ENCODE data around the gene PTGDR2. TPM values are rescaled to one million over a fixed set of nuclear protein-coding genes. Genes with fewer than 3 reads are reported as not detected.

Gene PTGDR2
- total RNA-seq, 2 experiments from 2014 or later = 1.1 to 3.7 TPM

GRCh38 chr11:60816590-60817157 is 39.1 kb downstream of the PTGDR2 start:
- ATAC-seq (no peak), DNase-seq (no peak)
- Mint-ChIP-seq H3K27ac (no peak overlapping the region), H3K27me3 (peaks cover 20% of the 10 kb centered on the region), H3K4me3 (no peak overlapping the region), H3K9me3 (ENCODE audit: low read depth) (peaks cover 5% of the 10 kb centered on the region), H3K4me1 (no peaks in the 10 kb centered on the region), H3K36me3 (peaks cover 3% of the 10 kb centered on the region)
- CTCF ChIA-PET = no interaction called here

DNA sequence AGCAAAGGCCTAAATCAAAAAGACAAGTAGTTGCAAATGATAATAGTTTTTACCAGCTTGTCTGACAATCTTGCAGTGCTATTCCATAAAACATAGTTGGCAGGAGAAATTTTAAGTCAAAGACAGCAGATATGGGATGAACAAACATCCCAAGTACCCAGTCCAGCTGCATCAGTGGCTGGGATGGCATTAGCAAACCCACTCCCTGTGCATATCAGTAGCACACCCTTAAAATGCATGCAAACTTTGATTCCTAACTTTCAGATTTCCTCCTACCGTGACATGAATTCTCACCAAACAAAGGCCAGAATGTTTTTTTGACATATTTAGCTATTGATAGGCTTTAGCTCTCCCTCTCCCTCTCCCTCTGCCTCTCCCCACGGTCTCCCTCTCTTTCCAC is 41.6 kb downstream of the PTGDR2 start:
- peaks cover 5% of the 10 kb centered on the region for H3K9me3 Mint-ChIP-seq (ENCODE audit: low read depth)
- CTCF ChIA-PET = interaction anchor here (0.5 to 1.0 kb wide), 2 partner anchors 17 to 1116 kb away, joined by 3 to 4 read pairs; no protein-coding TSS in a partner anchor
- H3K4me1 Mint-ChIP-seq = no peaks in the 10 kb centered on the region
- H3K27ac Mint-ChIP-seq = no peak overlapping the region
- H3K4me3 Mint-ChIP-seq = no peak overlapping the region
- no peak for DNase-seq
- H3K27me3 Mint-ChIP-seq = peaks cover 7% of the 10 kb centered on the region
- ATAC-seq = no peak
- H3K36me3 Mint-ChIP-seq = peaks cover 3% of the 10 kb centered on the region

DNA sequence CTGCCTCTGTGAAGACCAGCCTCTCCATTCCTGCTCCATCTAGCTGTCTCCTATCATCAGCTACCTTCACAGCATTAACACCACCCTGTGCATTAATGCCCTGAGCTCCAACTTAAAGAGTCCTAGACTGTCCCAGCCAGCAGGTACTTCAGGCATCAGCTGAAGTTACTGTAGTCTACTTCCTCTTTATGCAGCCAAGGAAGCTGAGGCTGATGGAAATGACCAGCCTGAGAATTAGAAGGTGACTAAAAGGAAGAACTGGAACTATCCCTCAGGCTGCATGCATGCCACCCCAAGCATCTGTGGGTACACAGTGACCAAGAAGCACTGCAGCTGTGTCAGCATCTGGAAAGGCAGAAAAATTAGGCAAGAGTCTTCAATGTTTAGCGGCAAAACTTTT is 42.4 kb downstream of the PTGDR2 start:
- Mint-ChIP-seq H3K27ac (no peak overlapping the region), H3K9me3 (ENCODE audit: low read depth) (peaks cover 5% of the 10 kb centered on the region), H3K4me3 (no peak overlapping the region), H3K27me3 (peaks cover 3% of the 10 kb centered on the region), H3K36me3 (peaks cover 3% of the 10 kb centered on the region), H3K4me1 (no peaks in the 10 kb centered on the region)
- no peak for DNase-seq
- ATAC-seq = no peak
- CTCF ChIA-PET = interaction anchor here (1.0 kb wide), 1 partner anchor 17 kb away, joined by 3 read pairs; no protein-coding TSS in a partner anchor

GRCh38 chr11:60810569-60810968 is 45.2 kb downstream of the PTGDR2 start:
- H3K9me3 Mint-ChIP-seq (ENCODE audit: low read depth) = no peaks in the 10 kb centered on the region
- no peaks in the 10 kb centered on the region for H3K36me3 Mint-ChIP-seq
- ATAC-seq (no peak), DNase-seq (no peak)
- H3K4me3 Mint-ChIP-seq = no peak overlapping the region
- CTCF ChIA-PET = no interaction called here
- H3K4me1 Mint-ChIP-seq = no peaks in the 10 kb centered on the region
- no peak overlapping the region for H3K27ac Mint-ChIP-seq
- peaks cover 6% of the 10 kb centered on the region for H3K27me3 Mint-ChIP-seq

- H3K27me3 Mint-ChIP-seq = peaks cover 6% of the 10 kb centered on the region
- DNase-seq (no peak), ATAC-seq (no peak)
- H3K27ac Mint-ChIP-seq = no peak overlapping the region
- no peaks in the 10 kb centered on the region for H3K4me1 Mint-ChIP-seq
- CTCF ChIA-PET = no interaction called here
- no peaks in the 10 kb centered on the region for H3K9me3 Mint-ChIP-seq (ENCODE audit: low read depth)
- H3K4me3 Mint-ChIP-seq = no peak overlapping the region
- H3K36me3 Mint-ChIP-seq = no peaks in the 10 kb centered on the region
These were observed 45.6 kb downstream of the PTGDR2 start for GRCh38 chr11:60810151-60810550.

DNA sequence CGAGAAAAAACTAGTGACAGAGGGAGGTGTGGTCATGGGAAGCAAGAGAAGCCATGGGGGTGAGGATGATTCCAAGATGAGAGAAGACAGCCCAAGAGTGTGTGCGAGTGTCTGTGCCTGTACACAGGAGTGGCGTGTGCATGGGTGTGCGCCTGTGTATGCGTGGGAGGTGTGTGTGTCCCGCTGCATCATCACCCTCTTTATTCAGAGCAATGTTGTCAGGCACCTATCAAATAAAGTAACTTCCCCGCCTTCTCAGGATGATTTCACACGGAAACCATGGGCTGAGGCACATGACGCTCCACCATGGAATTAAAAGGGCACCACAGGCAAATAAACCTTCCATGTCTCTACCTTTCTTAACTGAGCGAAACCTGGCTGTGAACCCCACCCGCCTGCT is 46.1 kb downstream of the PTGDR2 start:
- CTCF ChIA-PET = interaction anchor here (1.6 kb wide), 1 partner anchor 34 kb away, joined by 3 read pairs; no protein-coding TSS in a partner anchor
- ATAC-seq (no peak), DNase-seq (no peak)
- H3K27ac Mint-ChIP-seq = no peak overlapping the region
- H3K27me3 Mint-ChIP-seq = peaks cover 6% of the 10 kb centered on the region
- H3K4me3 Mint-ChIP-seq = no peak overlapping the region
- H3K4me1 Mint-ChIP-seq = no peaks in the 10 kb centered on the region
- no peaks in the 10 kb centered on the region for H3K9me3 Mint-ChIP-seq (ENCODE audit: low read depth)
- H3K36me3 Mint-ChIP-seq = no peaks in the 10 kb centered on the region

GRCh38 chr11:60809249-60809648 is 46.5 kb downstream of the PTGDR2 start:
- H3K36me3 Mint-ChIP-seq = no peaks in the 10 kb centered on the region

GRCh38 chr11:60803273-60803936 is 52.3 kb downstream of the PTGDR2 start:
- H3K27me3 Mint-ChIP-seq = peaks cover 23% of the 10 kb centered on the region
- CTCF ChIA-PET = no interaction called here
- H3K27ac Mint-ChIP-seq = no peak overlapping the region
- no peaks in the 10 kb centered on the region for H3K4me1 Mint-ChIP-seq
- H3K9me3 Mint-ChIP-seq (ENCODE audit: low read depth) = no peaks in the 10 kb centered on the region
- no peak for DNase-seq
- H3K36me3 Mint-ChIP-seq = no peaks in the 10 kb centered on the region
- H3K4me3 Mint-ChIP-seq = no peak overlapping the region
- ATAC-seq = no peak

More at GRCh38 chr11:60809249-60809648, 46.5 kb downstream of the PTGDR2 start:
- Mint-ChIP-seq H3K4me1 (no peaks in the 10 kb centered on the region), H3K4me3 (no peak overlapping the region), H3K27ac (no peak overlapping the region), H3K27me3 (peaks cover 6% of the 10 kb centered on the region), H3K9me3 (ENCODE audit: low read depth) (no peaks in the 10 kb centered on the region)
- DNase-seq (no peak), ATAC-seq (no peak)
- CTCF ChIA-PET = interaction anchor here (1.4 to 1.6 kb wide), 2 partner anchors 22 to 34 kb away, joined by 3 to 4 read pairs; no protein-coding TSS in a partner anchor

DNA sequence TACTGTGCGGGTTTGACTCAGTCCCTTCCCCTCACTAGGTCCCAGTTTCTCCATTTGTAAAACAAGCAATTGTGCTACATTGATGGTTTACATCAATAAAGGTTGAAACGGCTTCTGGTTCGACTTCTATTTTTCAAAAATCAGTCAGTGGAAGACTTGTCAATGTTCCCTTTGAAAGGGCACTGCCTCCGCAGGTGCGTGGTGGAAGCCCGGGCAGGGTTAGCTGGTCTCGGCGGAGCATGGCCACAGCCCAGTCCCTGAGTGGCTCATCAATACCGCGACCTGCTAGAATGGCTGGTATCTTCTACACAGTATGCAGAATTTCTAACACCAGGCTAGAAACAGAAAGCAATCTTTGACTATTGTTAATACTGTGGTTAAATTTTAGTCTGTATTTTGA is 54.6 kb downstream of the PTGDR2 start:
- Mint-ChIP-seq H3K36me3 (no peaks in the 10 kb centered on the region), H3K4me1 (no peaks in the 10 kb centered on the region), H3K27ac (no peak overlapping the region), H3K4me3 (no peak overlapping the region), H3K9me3 (ENCODE audit: low read depth) (no peaks in the 10 kb centered on the region), H3K27me3 (peaks cover 23% of the 10 kb centered on the region)
- CTCF ChIA-PET = interaction anchor here (1.5 kb wide), 1 partner anchor 26 kb away, joined by 3 read pairs; no protein-coding TSS in a partner anchor
- ATAC-seq (no peak), DNase-seq (no peak)

Other genes starting within 250 kb of the PTGDR2 start
- gene MS4A8, start 156.3 kb downstream of the PTGDR2 start, total RNA-seq = not detected
- gene MS4A18, start 131.2 kb downstream of the PTGDR2 start, total RNA-seq = not detected
- gene MS4A15, start 99.1 kb downstream of the PTGDR2 start, total RNA-seq = not detected
- not detected for gene MS4A10, start 70.6 kb downstream of the PTGDR2 start, total RNA-seq
- gene CCDC86, start 13.8 kb downstream of the PTGDR2 start, total RNA-seq = 10 to 100 TPM; 26.5 to 40.8 TPM
- not detected for gene ZP1, start 11.6 kb upstream of the PTGDR2 start, total RNA-seq
- 100 to 1,000 TPM; 125 to 144 TPM for gene PRPF19, start 50.6 kb upstream of the PTGDR2 start, total RNA-seq
- 100 to 1,000 TPM; 106 to 121 TPM for gene TMEM109, start 58.2 kb upstream of the PTGDR2 start, total RNA-seq
- gene TMEM132A, start 68.5 kb upstream of the PTGDR2 start, total RNA-seq = under 1 TPM; 0.52 to 0.93 TPM
- under 1 TPM; 0.30 to 0.96 TPM for gene SLC15A3, start 96.2 kb upstream of the PTGDR2 start, total RNA-seq
- gene CD6, start 115.7 kb upstream of the PTGDR2 start, total RNA-seq = 100 to 1,000 TPM; 152 to 181 TPM
- gene CD5, start 246.5 kb upstream of the PTGDR2 start, total RNA-seq = 100 to 1,000 TPM; 134 to 152 TPM

All from activated CD8-positive, alpha-beta memory T cell treated with anti-CD3 and anti-CD28 coated beads, Interleukin-2, amount 10 ng/mL, durations not matched to agents 7 days and 5 days (primary cell).